ENCODE data around the gene TMED6.
A peak's percentile ranks its signal among the peaks of the same experiment; 100 is the strongest.

Gene TMED6

GRCh38 chr16:69325784-69326171 lies 25.8 kb downstream of the TMED6 start:
- DNase-seq (ENCODE audit: insufficient read length, low spot score) (no peak), FAIRE-seq (no peak)

- FAIRE-seq (no peak), DNase-seq (ENCODE audit: insufficient read length, low spot score) (no peak)
Observed at GRCh38 chr16:69324585-69325253, 26.9 kb downstream of the TMED6 start.

GRCh38 chr16:69324013-69324531 lies 27.5 kb downstream of the TMED6 start:
- FAIRE-seq (no peak), DNase-seq (ENCODE audit: insufficient read length, low spot score) (no peak)

- no peak for DNase-seq (ENCODE audit: insufficient read length, low spot score)
- no peak for FAIRE-seq
Observed at GRCh38 chr16:69323415-69323814, 28.2 kb downstream of the TMED6 start.

GRCh38 chr16:69322343-69322742 lies 29.2 kb downstream of the TMED6 start:
- FAIRE-seq = no peak

GRCh38 chr16:69321080-69321479 lies 30.5 kb downstream of the TMED6 start:
- FAIRE-seq (no peak), DNase-seq (ENCODE audit: insufficient read length, low spot score) (no peak)

More at GRCh38 chr16:69322343-69322742, 29.2 kb downstream of the TMED6 start:
- DNase-seq (ENCODE audit: insufficient read length, low spot score) = no peak

GRCh38 chr16:69320740-69321073 lies 30.9 kb downstream of the TMED6 start:
- FAIRE-seq (no peak), DNase-seq (ENCODE audit: insufficient read length, low spot score) (no peak)

- DNase-seq (ENCODE audit: insufficient read length, low spot score) (no peak), FAIRE-seq (no peak)
Observed at GRCh38 chr16:69319826-69320739, 31.5 kb downstream of the TMED6 start.

GRCh38 chr16:69319381-69319780 lies 32.2 kb downstream of the TMED6 start:
- no peak for FAIRE-seq
- no peak for DNase-seq (ENCODE audit: insufficient read length, low spot score)

GRCh38 chr16:69318911-69319289 lies 32.7 kb downstream of the TMED6 start:
- DNase-seq (ENCODE audit: insufficient read length, low spot score) (no peak), FAIRE-seq (no peak)

GRCh38 chr16:69318177-69318910 lies 33.2 kb downstream of the TMED6 start:
- DNase-seq (ENCODE audit: insufficient read length, low spot score) (no peak), FAIRE-seq (no peak)

- FAIRE-seq (no peak), DNase-seq (ENCODE audit: insufficient read length, low spot score) (no peak)
Observed at GRCh38 chr16:69316595-69317034, 35.0 kb downstream of the TMED6 start.

- FAIRE-seq = no peak
- DNase-seq (ENCODE audit: insufficient read length, low spot score) = no peak
Observed at GRCh38 chr16:69315486-69316311, 35.9 kb downstream of the TMED6 start.

GRCh38 chr16:69314534-69314933 lies 37.1 kb downstream of the TMED6 start:
- DNase-seq (ENCODE audit: insufficient read length, low spot score) (no peak), FAIRE-seq (no peak)

- no peak for FAIRE-seq
Observed at GRCh38 chr16:69313469-69313868, 38.1 kb downstream of the TMED6 start.

GRCh38 chr16:69311533-69312387 lies 39.8 kb downstream of the TMED6 start:
- peak; percentile 37 for DNase-seq (ENCODE audit: insufficient read length, low spot score)
- peak; percentile 54 for FAIRE-seq

More at GRCh38 chr16:69313469-69313868, 38.1 kb downstream of the TMED6 start:
- DNase-seq (ENCODE audit: insufficient read length, low spot score) = no peak

- FAIRE-seq (peak; percentile 98), DNase-seq (ENCODE audit: insufficient read length, low spot score) (peak; percentile 97)
Observed at GRCh38 chr16:69310653-69311532, 40.7 kb downstream of the TMED6 start, which contains the start of gene VPS4A. Gene VPS4A (plus strand): TSS chr16:69311350. CDS start chr16:69311512, 162 bp downstream.

- FAIRE-seq (no peak), DNase-seq (ENCODE audit: insufficient read length, low spot score) (no peak)
Observed at GRCh38 chr16:69309316-69309715, 42.3 kb downstream of the TMED6 start.

All from HTR-8/SVneo (cell line).